ENCODE results near the gene KRTAP19-2.

- TF ChIP-seq CTCF (IDR thresholded peaks at IDR 0.05) (no peak), POLR2A (IDR thresholded peaks at IDR 0.05) (no peak)
These were observed 31.6 kb upstream of the KRTAP19-2 start for GRCh38 chr21:30518876-30519275.

Data from right lobe of liver (tissue), 4 donors.